Fibroblast of the aortic adventitia (primary cell): Measurements from ENCODE around the gene NALCN. TPM values are rescaled to one million over a fixed set of nuclear protein-coding genes. Genes with fewer than 3 reads are reported as not detected.

Experiments
- DNase-seq: peaks from one replicate; pipeline ENCODE4 v3.0.0-alpha.2; 2010; ENCODE audit warnings: low read depth
- H3K4me3 ChIP-seq: 2 replicates; pipeline ENCODE4 v1.5.1; 2011; ENCODE audit warnings: low read depth, mild to moderate bottlenecking, control low read depth, low read length, moderate library complexity
- total RNA-seq: library from RNA; depleted of rRNA; stranded (reverse); fragments of >200 nt; gene quantifications from 2 replicates; pipeline ENCODE4 v1.2.3, GENCODE V29; 2012; ENCODE audit warnings: low replicate concordance
- TF ChIP-seq, protein P1 (sequence below): IDR thresholded peaks from 2 replicates; pipeline ENCODE4 v1.5.1; 2011; ENCODE audit warnings: mild to moderate bottlenecking, low read length, control low read depth, inconsistent platforms; ENCODE audit not compliant: insufficient read depth

The NALCN gene
- total RNA-seq, 1 donor: 3.1 TPM

DNA sequence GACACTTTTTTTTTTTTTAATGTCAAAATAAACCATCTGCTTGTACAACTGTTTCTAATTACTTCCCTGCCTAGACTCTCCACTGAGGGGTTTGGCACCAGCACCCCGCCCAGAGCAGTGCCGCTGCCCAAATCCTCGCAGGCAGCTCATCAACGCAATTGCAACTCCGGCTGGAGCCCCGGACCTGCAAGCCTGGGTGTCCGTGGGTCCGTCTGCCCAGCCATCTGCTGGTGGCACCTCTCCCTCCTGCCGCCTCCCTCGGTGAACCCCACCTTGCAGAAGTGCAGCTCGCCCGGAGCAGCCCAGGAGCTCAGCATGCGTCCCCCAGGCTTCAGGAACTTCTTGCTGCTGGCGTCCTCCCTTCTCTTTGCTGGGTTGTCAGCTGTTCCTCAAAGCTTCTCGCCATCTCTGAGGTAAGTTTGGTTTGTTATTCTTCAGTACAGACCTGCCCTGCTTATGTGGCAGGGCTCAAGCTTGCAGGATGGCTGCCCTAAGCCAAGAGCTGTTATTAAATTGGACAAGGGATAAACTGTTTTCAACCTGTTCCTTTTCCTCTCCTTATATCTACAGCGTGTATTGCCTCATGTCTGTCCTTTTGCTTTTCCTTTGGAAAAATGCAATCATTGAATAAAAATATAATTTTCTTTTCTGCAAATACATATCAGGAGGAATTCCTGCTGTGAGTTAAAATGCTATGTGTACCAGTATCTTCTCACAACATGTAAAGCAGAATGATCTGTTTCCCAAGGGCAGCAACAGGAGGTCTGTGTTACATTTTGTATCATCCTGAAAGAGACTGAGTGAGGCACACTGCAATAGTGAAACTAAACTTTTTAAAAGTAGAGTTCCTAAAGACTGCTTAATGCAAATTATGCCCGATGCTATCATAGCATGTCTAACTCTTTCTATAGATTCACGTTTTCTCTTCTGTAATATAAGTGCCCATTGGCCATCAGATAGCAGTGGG, 36.5 kb upstream of the NALCN start, which contains the start of gene ITGBL1:
Gene ITGBL1, plus strand, starts transcription at position 157 of the 967 bp plus-strand sequence. Its CDS starts 159 bp downstream, at position 316.
- TF ChIP-seq, protein P1, sequence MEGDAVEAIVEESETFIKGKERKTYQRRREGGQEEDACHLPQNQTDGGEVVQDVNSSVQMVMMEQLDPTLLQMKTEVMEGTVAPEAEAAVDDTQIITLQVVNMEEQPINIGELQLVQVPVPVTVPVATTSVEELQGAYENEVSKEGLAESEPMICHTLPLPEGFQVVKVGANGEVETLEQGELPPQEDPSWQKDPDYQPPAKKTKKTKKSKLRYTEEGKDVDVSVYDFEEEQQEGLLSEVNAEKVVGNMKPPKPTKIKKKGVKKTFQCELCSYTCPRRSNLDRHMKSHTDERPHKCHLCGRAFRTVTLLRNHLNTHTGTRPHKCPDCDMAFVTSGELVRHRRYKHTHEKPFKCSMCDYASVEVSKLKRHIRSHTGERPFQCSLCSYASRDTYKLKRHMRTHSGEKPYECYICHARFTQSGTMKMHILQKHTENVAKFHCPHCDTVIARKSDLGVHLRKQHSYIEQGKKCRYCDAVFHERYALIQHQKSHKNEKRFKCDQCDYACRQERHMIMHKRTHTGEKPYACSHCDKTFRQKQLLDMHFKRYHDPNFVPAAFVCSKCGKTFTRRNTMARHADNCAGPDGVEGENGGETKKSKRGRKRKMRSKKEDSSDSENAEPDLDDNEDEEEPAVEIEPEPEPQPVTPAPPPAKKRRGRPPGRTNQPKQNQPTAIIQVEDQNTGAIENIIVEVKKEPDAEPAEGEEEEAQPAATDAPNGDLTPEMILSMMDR: no peak
- peak; percentile 74 for DNase-seq
- H3K4me3 ChIP-seq: peak within 1 kb of the TSS; percentile 85

DNA sequence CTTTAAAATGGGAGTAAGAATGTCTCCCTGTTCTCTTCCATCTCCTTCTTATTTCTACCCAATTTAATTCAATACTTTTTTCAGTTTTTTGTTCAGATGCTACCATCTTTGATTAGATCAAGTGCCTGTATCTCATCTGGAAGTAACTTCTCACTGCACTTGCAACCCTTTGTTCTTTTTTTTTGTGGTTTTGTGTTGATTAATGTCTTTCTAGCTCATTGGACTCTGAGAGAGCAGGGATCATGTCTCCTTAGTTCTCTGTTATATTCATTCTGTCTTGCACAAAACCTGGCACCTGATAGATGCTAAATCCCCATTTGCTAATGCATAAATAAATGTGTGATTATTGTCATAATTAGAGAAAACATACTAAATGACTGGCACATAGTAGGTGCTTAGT, 35.3 kb upstream of the NALCN start:
- DNase-seq: no peak
- no peak overlapping the region for H3K4me3 ChIP-seq
- TF ChIP-seq, protein P1: no peak

DNA sequence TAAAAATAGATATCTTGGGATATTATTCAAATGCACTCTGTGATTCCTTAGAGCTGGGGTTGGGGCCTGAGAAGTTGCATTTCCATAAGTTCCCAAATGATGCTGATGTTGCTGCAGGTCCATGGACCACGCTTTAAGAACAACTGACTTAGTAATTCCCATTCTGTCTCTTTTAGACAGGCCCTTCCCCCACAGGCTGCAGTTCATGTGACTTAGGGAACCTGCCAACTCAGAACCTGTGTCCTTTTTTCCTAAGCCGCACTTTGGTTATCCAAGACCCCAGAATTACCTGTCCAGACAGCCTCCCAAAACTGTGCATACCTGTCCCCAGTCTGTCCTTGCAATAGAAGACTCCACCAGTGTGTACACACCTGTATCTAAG, 34.4 kb upstream of the NALCN start:
- TF ChIP-seq, protein P1: no peak
- no peak for DNase-seq

DNA sequence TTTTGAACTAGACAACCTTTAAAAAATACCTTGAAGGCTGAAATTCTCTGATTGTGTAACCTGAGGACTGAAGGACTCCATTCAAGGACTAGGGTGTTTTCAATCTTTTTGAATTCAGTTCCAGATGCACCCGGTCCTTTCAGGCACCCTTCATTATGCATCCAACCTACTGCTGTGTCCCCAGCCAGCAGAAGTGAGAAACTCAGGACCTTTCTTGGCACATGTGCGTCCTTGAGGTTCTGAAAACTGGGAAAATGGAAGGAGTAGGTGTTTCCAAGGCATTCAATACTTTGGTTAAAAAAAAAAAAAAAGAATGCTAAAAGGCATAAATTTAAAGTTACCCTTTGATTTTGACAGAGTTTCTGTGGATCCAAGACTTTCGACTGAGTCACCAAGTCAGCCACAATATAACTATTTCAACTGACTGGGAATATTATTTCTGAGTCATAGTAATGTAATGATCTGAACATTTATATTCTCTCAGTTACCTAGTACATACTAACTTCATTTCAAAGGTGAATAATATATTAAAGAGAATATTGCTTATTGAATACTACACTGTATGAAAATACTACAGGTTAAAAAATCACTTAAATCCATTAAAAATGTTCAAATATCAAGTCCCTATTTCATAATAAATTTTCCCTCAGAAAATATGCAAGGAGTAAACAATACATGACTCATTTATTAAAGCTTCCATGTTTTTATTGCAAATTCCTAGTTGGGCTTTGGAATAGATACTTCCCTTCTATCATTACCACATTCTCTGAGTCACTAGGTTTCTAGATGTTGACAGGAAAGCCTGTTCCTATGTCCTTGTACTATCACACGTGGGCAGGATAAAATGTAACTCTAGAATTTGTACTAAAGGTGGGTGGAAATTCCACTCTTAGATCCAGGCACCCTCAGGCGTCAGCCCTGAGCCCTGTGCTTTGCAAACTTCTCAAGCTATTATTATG, 33.8 kb upstream of the NALCN start:
- no peak overlapping the region for H3K4me3 ChIP-seq
- TF ChIP-seq, protein P1: no peak

More for the DNA sequence above, 34.4 kb upstream of the NALCN start:
- H3K4me3 ChIP-seq: no peak overlapping the region

DNA sequence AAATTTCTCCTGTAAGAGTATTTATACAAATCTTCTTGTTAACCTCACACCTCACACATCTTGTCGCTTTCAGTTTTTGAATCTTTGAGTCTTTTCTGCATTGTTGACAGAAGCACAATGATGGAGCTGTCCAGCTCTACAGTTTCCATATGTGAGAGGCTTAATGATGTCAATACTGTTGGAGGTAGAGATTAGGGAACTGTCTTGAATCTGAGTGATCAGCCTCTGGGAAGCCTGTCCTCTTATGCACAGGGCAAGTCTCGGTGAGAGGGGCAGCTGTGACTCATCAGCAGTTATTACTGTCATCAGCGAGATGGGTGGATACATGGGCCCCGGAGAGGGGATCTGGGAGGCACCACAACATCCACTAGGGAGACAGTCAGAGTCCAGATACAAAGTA, 31.5 kb upstream of the NALCN start:
- no peak overlapping the region for H3K4me3 ChIP-seq

More for the DNA sequence above, 33.8 kb upstream of the NALCN start:
- peak; percentile 83 for DNase-seq

DNA sequence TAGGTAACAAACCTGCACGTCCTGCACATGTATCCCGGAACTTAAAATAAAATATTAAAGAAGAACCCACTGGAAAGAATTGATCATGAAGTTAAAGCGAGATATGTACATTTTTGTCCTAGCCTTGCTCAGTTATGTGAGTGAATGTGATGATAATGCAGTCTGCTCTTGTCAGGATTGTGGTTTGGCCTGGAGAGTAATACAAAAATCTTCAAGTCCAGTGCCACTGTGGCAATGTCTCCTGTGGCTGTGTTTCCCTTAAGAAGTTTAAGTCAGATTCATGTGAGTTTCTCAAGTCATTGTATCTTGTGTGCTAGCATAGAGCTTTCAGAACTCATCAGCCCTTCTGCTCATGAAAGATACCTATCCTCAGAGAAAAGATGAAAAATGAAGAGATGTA, 18.2 kb upstream of the NALCN start:
- H3K4me3 ChIP-seq: no peak overlapping the region
- DNase-seq: no peak
- TF ChIP-seq, protein P1: no peak

More for the DNA sequence above, 31.5 kb upstream of the NALCN start:
- TF ChIP-seq, protein P1: no peak
- DNase-seq: no peak
